ENCODE measurements around the gene MSS51.

Gene MSS51

DNA sequence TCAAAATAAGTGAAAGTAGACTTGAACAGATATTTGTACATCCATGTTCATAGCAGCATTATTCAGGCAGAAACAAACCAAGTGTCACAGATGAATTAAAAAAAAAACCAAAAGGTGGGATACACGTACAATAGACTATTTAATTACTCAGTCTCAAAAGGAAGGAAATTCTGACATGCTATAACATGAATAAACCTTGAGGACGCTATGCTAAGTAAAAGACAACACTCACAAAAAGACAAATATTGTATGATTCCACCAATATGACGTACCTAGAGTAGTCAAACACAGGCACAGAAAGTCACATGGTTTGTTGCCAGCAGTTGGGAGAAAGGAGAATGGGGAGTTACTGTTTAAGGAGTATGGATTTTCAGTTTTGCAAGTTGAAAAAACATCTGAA, 56.7 kb downstream of the MSS51 start:
- Mint-ChIP-seq H3K27me3 (ENCODE audit: low read depth) (no peaks in the 10 kb centered on the region), H3K36me3 (ENCODE audit: low read depth) (peaks cover 51% of the 10 kb centered on the region), H3K4me1 (no peaks in the 10 kb centered on the region), H3K27ac (no peak overlapping the region), H3K4me3 (no peak overlapping the region), H3K9me3 (no peaks in the 10 kb centered on the region)
- TF ChIP-seq, protein P1, sequence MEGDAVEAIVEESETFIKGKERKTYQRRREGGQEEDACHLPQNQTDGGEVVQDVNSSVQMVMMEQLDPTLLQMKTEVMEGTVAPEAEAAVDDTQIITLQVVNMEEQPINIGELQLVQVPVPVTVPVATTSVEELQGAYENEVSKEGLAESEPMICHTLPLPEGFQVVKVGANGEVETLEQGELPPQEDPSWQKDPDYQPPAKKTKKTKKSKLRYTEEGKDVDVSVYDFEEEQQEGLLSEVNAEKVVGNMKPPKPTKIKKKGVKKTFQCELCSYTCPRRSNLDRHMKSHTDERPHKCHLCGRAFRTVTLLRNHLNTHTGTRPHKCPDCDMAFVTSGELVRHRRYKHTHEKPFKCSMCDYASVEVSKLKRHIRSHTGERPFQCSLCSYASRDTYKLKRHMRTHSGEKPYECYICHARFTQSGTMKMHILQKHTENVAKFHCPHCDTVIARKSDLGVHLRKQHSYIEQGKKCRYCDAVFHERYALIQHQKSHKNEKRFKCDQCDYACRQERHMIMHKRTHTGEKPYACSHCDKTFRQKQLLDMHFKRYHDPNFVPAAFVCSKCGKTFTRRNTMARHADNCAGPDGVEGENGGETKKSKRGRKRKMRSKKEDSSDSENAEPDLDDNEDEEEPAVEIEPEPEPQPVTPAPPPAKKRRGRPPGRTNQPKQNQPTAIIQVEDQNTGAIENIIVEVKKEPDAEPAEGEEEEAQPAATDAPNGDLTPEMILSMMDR (IDR thresholded peaks at IDR 0.05; ENCODE audit: unreplicated experiment in 3 of 3), result no peak

Data from nephron (organoid).